SK-N-SH (cell line): ENCODE data around the gene FAM181A. TPM values are rescaled to one million over a fixed set of nuclear protein-coding genes. Genes with fewer than 3 reads are reported as not detected.
A peak's percentile ranks its signal among the peaks of the same experiment; 100 is the strongest.

Source experiments
- CTCF ChIA-PET: fragments of 300-600, 350-600 bp; formaldehyde crosslinking; extraction: SDS; loops from one replicate; lab custom pipeline; 2021; lab: Yijun Ruan, JAX
- POLR2A ChIA-PET: fragments of 350-600 bp; sonication (Branson Sonifier 250); formaldehyde crosslinking; extraction: SDS; loops from one replicate; lab custom pipeline; 2020; ENCODE audit warnings: antibody characterized with exemption, inconsistent platforms; lab: Yijun Ruan, JAX
- DNase-seq: peaks from one replicate; pipeline ENCODE4 v3.0.0; 2012
- H2AFZ ChIP-seq: fragments of 200-600 bp; sonication (generic); 2 replicates; pipeline ENCODE4 v1.8.1; 2016; ENCODE audit warnings: antibody characterized with exemption, mild to moderate bottlenecking, low read depth
- H3F3A ChIP-seq: fragments of 200-600 bp; sonication (generic); replicated peaks from 2 replicates; pipeline ENCODE3; 2016; ENCODE audit warnings: antibody characterized with exemption, mild to moderate bottlenecking; ENCODE audit not compliant: insufficient read depth
- H3K27ac ChIP-seq, 2 experiments: fragments of 200-500 bp in 1 of 2; fragments of 200-600 bp in 1 of 2; sonication (Bioruptor generic) in 1 of 2; sonication (generic), shearing (Covaris generic) in 1 of 2; 2 replicates each; pipeline versions ENCODE4 v1.5.1 to v1.6.1; 2014 to 2016; ENCODE audit warnings: low read depth in 2 of 2, inconsistent platforms in 1 of 2, low read length in 1 of 2, mild to moderate bottlenecking in 1 of 2, mixed read lengths in 1 of 2
- H3K27me3 ChIP-seq: fragments of 200-600 bp; sonication (generic), shearing (Covaris generic); 2 replicates; pipeline ENCODE4 v1.6.1; 2016; ENCODE audit warnings: mixed run types; ENCODE audit not compliant: insufficient read depth
- H3K36me3 ChIP-seq, 2 experiments: fragments of 200-500 bp in 1 of 2; fragments of 200-600 bp in 1 of 2; sonication (Bioruptor generic) in 1 of 2; sonication (generic) in 1 of 2; replicated peaks in 1 of 2; 2 replicates each; pipeline versions ENCODE3 to v1.5.1; 2014 to 2016; ENCODE audit warnings: low read length in 1 of 2, mild to moderate bottlenecking in 1 of 2; ENCODE audit not compliant: insufficient read depth in 2 of 2, control insufficient read depth in 1 of 2
- H3K4me1 ChIP-seq, 2 experiments: fragments of 200-500 bp in 1 of 2; fragments of 200-600 bp in 1 of 2; sonication (Bioruptor generic) in 1 of 2; sonication (generic), shearing (Covaris generic) in 1 of 2; 2 replicates each; pipeline versions ENCODE4 v1.5.1 to v1.6.1; 2014 to 2016; ENCODE audit warnings: low read depth in 1 of 2, low read length in 1 of 2, mixed run types in 1 of 2; ENCODE audit not compliant: insufficient read depth in 2 of 2, control insufficient read depth in 1 of 2
- H3K4me2 ChIP-seq: fragments of 200-600 bp; sonication (generic), shearing (Covaris generic); 2 replicates; pipeline ENCODE4 v1.6.1; 2017; ENCODE audit warnings: mixed run types
- H3K4me3 ChIP-seq, 2 experiments: fragments of 200-500 bp in 1 of 2; fragments of 200-600 bp in 1 of 2; sonication (Bioruptor generic) in 1 of 2; sonication (generic), shearing (Covaris generic) in 1 of 2; 2 replicates each; pipeline versions ENCODE4 v1.5.1 to v1.8.1; 2014 to 2016; ENCODE audit warnings: low read depth in 2 of 2, inconsistent platforms in 1 of 2, low read length in 1 of 2, mild to moderate bottlenecking in 1 of 2, mixed read lengths in 1 of 2, moderate library complexity in 1 of 2
- H3K79me2 ChIP-seq: fragments of 200-600 bp; sonication (generic); 2 replicates; pipeline ENCODE4 v1.8.1; 2017; ENCODE audit warnings: mild to moderate bottlenecking; ENCODE audit not compliant: insufficient read depth
- H3K9ac ChIP-seq: fragments of 200-600 bp; sonication (generic); 2 replicates; pipeline ENCODE4 v1.6.1; 2017; ENCODE audit warnings: mixed run types
- H3K9me2 ChIP-seq: fragments of 200-600 bp; sonication (generic); 2 replicates; pipeline ENCODE4 v1.6.1; 2017; ENCODE audit warnings: mixed run types
- H3K9me3 ChIP-seq: fragments of 200-600 bp; sonication (generic); 2 replicates; pipeline ENCODE4 v1.6.1; 2017; ENCODE audit warnings: mixed run types, mild to moderate bottlenecking, moderate library complexity
- H4K20me1 ChIP-seq: fragments of 200-600 bp; sonication (generic); 2 replicates; pipeline ENCODE4 v1.6.1; 2017; ENCODE audit warnings: mild to moderate bottlenecking, mixed run types; ENCODE audit not compliant: insufficient read depth
- CHD2 ChIP-seq: fragments of 150-350 bp; IDR thresholded peaks from 2 replicates; pipeline ENCODE4 v1.6.1; 2018; ENCODE audit warnings: low read length; ENCODE audit not compliant: partially characterized antibody
- ELF1 ChIP-seq: IDR thresholded peaks from 2 replicates; pipeline ENCODE4 v1.4.0; 2012
- FOXM1 ChIP-seq: IDR thresholded peaks from 2 replicates; pipeline ENCODE4 v1.4.0; 2012; ENCODE audit warnings: low read depth, mild to moderate bottlenecking
- GABPA ChIP-seq: IDR thresholded peaks from 2 replicates; pipeline ENCODE4 v1.4.0; 2012; ENCODE audit warnings: low read depth, mild to moderate bottlenecking
- GATA2 ChIP-seq: sonication (generic); formaldehyde crosslinking; IDR thresholded peaks from 2 replicates; pipeline ENCODE4 v1.5.0; 2020; ENCODE audit warnings: mild to moderate bottlenecking, missing genetic modification reagents
- MXI1 ChIP-seq: IDR thresholded peaks from 2 replicates; pipeline ENCODE4 v1.6.1; 2012; ENCODE audit warnings: mild to moderate bottlenecking, low read depth, low read length, improper control_type of control experiment
- NFIC ChIP-seq: IDR thresholded peaks from 2 replicates; pipeline ENCODE4 v1.4.0; 2012; ENCODE audit warnings: borderline replicate concordance
- RCOR1 ChIP-seq: fragments of 150-350 bp; IDR thresholded peaks from 2 replicates; pipeline ENCODE4 v1.6.1; 2017; ENCODE audit warnings: antibody characterized with exemption, low read length
- RFX5 ChIP-seq: IDR thresholded peaks from 2 replicates; pipeline ENCODE4 v1.6.1; 2012; ENCODE audit warnings: mild to moderate bottlenecking, improper control_type of control experiment, low read length
- RXRA ChIP-seq: IDR thresholded peaks from 2 replicates; pipeline ENCODE4 v1.4.0; 2012; ENCODE audit warnings: low read depth, mild to moderate bottlenecking, borderline replicate concordance
- SIN3A ChIP-seq: IDR thresholded peaks from 2 replicates; pipeline ENCODE4 v1.6.1; 2012; ENCODE audit warnings: low read depth, mild to moderate bottlenecking, low read length, moderate library complexity, borderline replicate concordance
- TCF12 ChIP-seq: IDR thresholded peaks from 2 replicates; pipeline ENCODE4 v1.4.0; 2012
- WGBS: methylation state at CpG from one replicate; pipeline ENCODE4 v1.1.6; 2017; ENCODE audit warnings: low lambda C conversion rate; 5-methylcytosine and 5-hydroxymethylcytosine counted together
- polyA plus RNA-seq, 3 experiments: library from polyadenylated mRNA; depleted of rRNA; stranded (reverse); fragments of >200 nt; gene quantifications; 2 replicates each; pipeline ENCODE4 v1.2.3, GENCODE V29; 2012
- TF ChIP-seq, protein P1 (sequence below): IDR thresholded peaks from 2 replicates; pipeline ENCODE4; 2012
- TF ChIP-seq, protein P2 (sequence below): fragments of 200-600 bp; sonication (generic); IDR thresholded peaks from 2 replicates; pipeline ENCODE4 v1.6.1; 2017; ENCODE audit warnings: antibody characterized with exemption, mild to moderate bottlenecking, moderate library complexity
- TF ChIP-seq, protein P3 (sequence below): fragments of 150-350 bp; IDR thresholded peaks from 2 replicates; pipeline ENCODE4 v1.6.1; 2017; ENCODE audit warnings: antibody characterized with exemption, low read length, low read depth, borderline replicate concordance
- TF ChIP-seq, protein P4 (sequence below): IDR thresholded peaks from 2 replicates; pipeline ENCODE4 v1.4.0; 2012; ENCODE audit warnings: low read depth
- TF ChIP-seq, protein P5 (sequence below): fragments of 150-350 bp; IDR thresholded peaks from 2 replicates; pipeline ENCODE4 v1.6.1; 2016; ENCODE audit warnings: mild to moderate bottlenecking, low read depth, low read length
- TF ChIP-seq, protein P6 (sequence below): IDR thresholded peaks from 2 replicates; pipeline ENCODE4 v1.6.1; 2012; ENCODE audit warnings: mild to moderate bottlenecking, low read depth, low read length, moderate library complexity

FAM181A gene
- polyA plus RNA-seq, 1 of the 3 experiments (the other 2 are of a cell fraction) = not detected

DNA sequence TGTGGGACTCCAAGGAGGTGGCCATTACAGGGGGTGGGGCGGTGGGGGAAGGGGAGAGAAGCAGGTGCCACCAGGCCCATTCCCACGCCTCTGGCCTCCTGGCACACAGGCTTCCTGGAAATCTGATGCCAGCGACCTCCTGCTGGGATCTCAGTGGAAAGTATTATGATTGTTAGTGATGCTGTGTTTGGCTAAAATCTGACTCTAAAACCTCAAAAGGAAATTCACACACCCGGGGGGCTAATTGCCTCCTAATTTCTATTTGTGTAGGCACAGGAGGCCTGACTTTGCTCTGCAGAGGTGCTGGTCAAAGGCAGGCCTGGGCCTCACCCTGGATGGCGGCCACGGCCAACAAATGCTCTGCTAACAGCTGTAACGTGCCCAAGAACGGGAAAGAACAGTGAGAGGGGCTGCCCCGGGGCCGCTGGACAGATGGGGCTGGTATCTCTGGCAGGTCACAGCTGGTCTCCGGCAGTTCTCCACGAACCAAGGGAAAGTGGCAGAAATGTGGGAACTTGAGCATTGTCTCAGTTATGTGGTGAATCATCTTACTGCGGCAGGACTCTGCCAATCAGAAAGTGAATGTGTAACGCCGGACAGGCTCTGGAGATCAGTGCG lies 14.3 kb downstream of the FAM181A start (continued):
- TF ChIP-seq GABPA = no peak
- peak; percentile 76 for TF ChIP-seq TCF12
- no peak for TF ChIP-seq CHD2
- no peak; the same call in 1 of the 2 replicates for TF ChIP-seq NFIC
- TF ChIP-seq, protein P1, sequence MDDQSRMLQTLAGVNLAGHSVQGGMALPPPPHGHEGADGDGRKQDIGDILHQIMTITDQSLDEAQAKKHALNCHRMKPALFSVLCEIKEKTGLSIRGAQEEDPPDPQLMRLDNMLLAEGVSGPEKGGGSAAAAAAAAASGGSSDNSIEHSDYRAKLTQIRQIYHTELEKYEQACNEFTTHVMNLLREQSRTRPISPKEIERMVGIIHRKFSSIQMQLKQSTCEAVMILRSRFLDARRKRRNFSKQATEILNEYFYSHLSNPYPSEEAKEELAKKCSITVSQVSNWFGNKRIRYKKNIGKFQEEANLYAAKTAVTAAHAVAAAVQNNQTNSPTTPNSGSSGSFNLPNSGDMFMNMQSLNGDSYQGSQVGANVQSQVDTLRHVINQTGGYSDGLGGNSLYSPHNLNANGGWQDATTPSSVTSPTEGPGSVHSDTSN = peak; percentile 75
- TF ChIP-seq, protein P2, sequence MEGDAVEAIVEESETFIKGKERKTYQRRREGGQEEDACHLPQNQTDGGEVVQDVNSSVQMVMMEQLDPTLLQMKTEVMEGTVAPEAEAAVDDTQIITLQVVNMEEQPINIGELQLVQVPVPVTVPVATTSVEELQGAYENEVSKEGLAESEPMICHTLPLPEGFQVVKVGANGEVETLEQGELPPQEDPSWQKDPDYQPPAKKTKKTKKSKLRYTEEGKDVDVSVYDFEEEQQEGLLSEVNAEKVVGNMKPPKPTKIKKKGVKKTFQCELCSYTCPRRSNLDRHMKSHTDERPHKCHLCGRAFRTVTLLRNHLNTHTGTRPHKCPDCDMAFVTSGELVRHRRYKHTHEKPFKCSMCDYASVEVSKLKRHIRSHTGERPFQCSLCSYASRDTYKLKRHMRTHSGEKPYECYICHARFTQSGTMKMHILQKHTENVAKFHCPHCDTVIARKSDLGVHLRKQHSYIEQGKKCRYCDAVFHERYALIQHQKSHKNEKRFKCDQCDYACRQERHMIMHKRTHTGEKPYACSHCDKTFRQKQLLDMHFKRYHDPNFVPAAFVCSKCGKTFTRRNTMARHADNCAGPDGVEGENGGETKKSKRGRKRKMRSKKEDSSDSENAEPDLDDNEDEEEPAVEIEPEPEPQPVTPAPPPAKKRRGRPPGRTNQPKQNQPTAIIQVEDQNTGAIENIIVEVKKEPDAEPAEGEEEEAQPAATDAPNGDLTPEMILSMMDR = no peak
- no peak for TF ChIP-seq GATA2 (CRISPR knock-in tag)
- TF ChIP-seq, protein P3, sequence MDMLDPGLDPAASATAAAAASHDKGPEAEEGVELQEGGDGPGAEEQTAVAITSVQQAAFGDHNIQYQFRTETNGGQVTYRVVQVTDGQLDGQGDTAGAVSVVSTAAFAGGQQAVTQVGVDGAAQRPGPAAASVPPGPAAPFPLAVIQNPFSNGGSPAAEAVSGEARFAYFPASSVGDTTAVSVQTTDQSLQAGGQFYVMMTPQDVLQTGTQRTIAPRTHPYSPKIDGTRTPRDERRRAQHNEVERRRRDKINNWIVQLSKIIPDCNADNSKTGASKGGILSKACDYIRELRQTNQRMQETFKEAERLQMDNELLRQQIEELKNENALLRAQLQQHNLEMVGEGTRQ = no peak
- TF ChIP-seq FOXM1 = no peak
- no peak; the same call in 1 of the 2 replicates for TF ChIP-seq RXRA

DNA sequence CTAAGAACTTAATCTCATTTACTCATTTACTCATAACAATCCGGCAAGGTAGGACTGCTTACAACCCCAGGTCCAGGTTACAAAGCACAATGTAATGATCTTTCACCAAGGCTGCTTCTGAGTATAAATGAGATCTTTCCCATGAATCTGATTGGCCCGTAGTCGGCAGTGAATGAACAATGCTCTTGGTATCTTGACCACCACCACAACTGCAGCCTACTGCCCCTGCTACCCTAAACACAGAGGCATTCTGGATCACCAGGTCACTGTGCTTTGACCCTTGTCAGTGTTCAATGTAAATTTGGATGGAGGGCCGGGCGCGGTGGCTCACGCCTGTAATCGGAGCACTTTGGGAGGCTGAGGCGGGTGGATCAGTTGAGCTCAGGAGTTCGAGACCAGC lies 15.9 kb downstream of the FAM181A start:
- CTCF ChIA-PET = interaction anchor here (0.8 to 6.3 kb wide), 6 partner anchors 20 to 58 kb away, joined by 3 to 69 read pairs (median 4); no protein-coding TSS in a partner anchor
- DNase-seq = no peak

More for the DNA sequence above, 15.9 kb downstream of the FAM181A start:
- Histone ChIP-seq H2AFZ (no peak overlapping the region), H3K36me3 (no peaks in the 10 kb centered on the region), H3K9me3 (no peaks in the 10 kb centered on the region), H3K9me2 (no peaks in the 10 kb centered on the region)
- TF ChIP-seq FOXM1 (no peak), SIN3A (no peak), ELF1 (no peak), RCOR1 (no peak), RFX5 (no peak), MXI1 (no peak)
- TF ChIP-seq, protein P4, sequence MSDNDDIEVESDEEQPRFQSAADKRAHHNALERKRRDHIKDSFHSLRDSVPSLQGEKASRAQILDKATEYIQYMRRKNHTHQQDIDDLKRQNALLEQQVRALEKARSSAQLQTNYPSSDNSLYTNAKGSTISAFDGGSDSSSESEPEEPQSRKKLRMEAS = no peak
- TF ChIP-seq, protein P5, sequence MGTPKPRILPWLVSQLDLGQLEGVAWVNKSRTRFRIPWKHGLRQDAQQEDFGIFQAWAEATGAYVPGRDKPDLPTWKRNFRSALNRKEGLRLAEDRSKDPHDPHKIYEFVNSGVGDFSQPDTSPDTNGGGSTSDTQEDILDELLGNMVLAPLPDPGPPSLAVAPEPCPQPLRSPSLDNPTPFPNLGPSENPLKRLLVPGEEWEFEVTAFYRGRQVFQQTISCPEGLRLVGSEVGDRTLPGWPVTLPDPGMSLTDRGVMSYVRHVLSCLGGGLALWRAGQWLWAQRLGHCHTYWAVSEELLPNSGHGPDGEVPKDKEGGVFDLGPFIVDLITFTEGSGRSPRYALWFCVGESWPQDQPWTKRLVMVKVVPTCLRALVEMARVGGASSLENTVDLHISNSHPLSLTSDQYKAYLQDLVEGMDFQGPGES = no peak
- TF ChIP-seq, protein P6, sequence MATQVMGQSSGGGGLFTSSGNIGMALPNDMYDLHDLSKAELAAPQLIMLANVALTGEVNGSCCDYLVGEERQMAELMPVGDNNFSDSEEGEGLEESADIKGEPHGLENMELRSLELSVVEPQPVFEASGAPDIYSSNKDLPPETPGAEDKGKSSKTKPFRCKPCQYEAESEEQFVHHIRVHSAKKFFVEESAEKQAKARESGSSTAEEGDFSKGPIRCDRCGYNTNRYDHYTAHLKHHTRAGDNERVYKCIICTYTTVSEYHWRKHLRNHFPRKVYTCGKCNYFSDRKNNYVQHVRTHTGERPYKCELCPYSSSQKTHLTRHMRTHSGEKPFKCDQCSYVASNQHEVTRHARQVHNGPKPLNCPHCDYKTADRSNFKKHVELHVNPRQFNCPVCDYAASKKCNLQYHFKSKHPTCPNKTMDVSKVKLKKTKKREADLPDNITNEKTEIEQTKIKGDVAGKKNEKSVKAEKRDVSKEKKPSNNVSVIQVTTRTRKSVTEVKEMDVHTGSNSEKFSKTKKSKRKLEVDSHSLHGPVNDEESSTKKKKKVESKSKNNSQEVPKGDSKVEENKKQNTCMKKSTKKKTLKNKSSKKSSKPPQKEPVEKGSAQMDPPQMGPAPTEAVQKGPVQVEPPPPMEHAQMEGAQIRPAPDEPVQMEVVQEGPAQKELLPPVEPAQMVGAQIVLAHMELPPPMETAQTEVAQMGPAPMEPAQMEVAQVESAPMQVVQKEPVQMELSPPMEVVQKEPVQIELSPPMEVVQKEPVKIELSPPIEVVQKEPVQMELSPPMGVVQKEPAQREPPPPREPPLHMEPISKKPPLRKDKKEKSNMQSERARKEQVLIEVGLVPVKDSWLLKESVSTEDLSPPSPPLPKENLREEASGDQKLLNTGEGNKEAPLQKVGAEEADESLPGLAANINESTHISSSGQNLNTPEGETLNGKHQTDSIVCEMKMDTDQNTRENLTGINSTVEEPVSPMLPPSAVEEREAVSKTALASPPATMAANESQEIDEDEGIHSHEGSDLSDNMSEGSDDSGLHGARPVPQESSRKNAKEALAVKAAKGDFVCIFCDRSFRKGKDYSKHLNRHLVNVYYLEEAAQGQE = no peak
- TF ChIP-seq, protein P3 = no peak
- TF ChIP-seq, all 33 proteins: peak for 0
- WGBS = 96% methylated on average over 10 of the region's 10 CpGs
- Histone ChIP-seq H3F3A (peaks cover 6% of the 10 kb centered on the region), H3K27ac (no peak overlapping the region), H3K4me1 (peaks cover 18 to 25% of the 10 kb centered on the region in 2 experiments), H3K79me2 (no peaks in the 10 kb centered on the region), H4K20me1 (no peaks in the 10 kb centered on the region), H3K4me2 (no peak overlapping the region), H3K9ac (no peak overlapping the region), H3K4me3 (no peak overlapping the region), H3K27me3 (peaks cover 12% of the 10 kb centered on the region)
- POLR2A ChIA-PET = no interaction called here
